Ishikawa (cell line): ENCODE results near the gene CCDC51.

Source experiments
- CEBPB ChIP-seq: IDR thresholded peaks from 2 replicates; pipeline ENCODE4 v1.6.1; 2012
- CREB1 ChIP-seq: IDR thresholded peaks from 2 replicates; pipeline ENCODE4 v1.6.1; 2012; ENCODE audit warnings: low read depth
- EGR1 ChIP-seq: IDR thresholded peaks from 2 replicates; pipeline ENCODE4 v1.6.1; 2012
- EP300 ChIP-seq: IDR thresholded peaks from 2 replicates; pipeline ENCODE4 v1.6.1; 2012; ENCODE audit warnings: borderline replicate concordance
- FOXM1 ChIP-seq: IDR thresholded peaks from 2 replicates; pipeline ENCODE4 v1.6.1; 2012; ENCODE audit warnings: low read depth, borderline replicate concordance
- NFIC ChIP-seq: IDR thresholded peaks from 2 replicates; pipeline ENCODE4 v1.6.1; 2012
- RAD21 ChIP-seq: IDR thresholded peaks from 2 replicates; pipeline ENCODE4 v1.6.1; 2012; ENCODE audit warnings: low read depth
- TAF1 ChIP-seq: IDR thresholded peaks from 2 replicates; pipeline ENCODE4 v1.6.1; 2012; ENCODE audit warnings: low read depth, mild to moderate bottlenecking
- TCF12 ChIP-seq: IDR thresholded peaks from 2 replicates; pipeline ENCODE4 v1.6.1; 2012; ENCODE audit warnings: low read depth
- TEAD4 ChIP-seq: IDR thresholded peaks from 2 replicates; pipeline ENCODE4 v1.6.1; 2012
- USF1 ChIP-seq: IDR thresholded peaks from 2 replicates; pipeline ENCODE4 v1.6.1; 2012
- YY1 ChIP-seq: IDR thresholded peaks from 2 replicates; pipeline ENCODE4 v1.6.1; 2012; ENCODE audit warnings: low read depth
- ZBTB7A ChIP-seq: IDR thresholded peaks from 2 replicates; pipeline ENCODE4 v1.6.1; 2012; ENCODE audit warnings: low read depth
- TF ChIP-seq, protein P1 (sequence below): IDR thresholded peaks from 2 replicates; pipeline ENCODE4 v1.6.1; 2012; ENCODE audit warnings: low read depth, mild to moderate bottlenecking
- TF ChIP-seq, protein P2 (sequence below): IDR thresholded peaks from 2 replicates; pipeline ENCODE4 v1.6.1; 2012

The CCDC51 gene

DNA sequence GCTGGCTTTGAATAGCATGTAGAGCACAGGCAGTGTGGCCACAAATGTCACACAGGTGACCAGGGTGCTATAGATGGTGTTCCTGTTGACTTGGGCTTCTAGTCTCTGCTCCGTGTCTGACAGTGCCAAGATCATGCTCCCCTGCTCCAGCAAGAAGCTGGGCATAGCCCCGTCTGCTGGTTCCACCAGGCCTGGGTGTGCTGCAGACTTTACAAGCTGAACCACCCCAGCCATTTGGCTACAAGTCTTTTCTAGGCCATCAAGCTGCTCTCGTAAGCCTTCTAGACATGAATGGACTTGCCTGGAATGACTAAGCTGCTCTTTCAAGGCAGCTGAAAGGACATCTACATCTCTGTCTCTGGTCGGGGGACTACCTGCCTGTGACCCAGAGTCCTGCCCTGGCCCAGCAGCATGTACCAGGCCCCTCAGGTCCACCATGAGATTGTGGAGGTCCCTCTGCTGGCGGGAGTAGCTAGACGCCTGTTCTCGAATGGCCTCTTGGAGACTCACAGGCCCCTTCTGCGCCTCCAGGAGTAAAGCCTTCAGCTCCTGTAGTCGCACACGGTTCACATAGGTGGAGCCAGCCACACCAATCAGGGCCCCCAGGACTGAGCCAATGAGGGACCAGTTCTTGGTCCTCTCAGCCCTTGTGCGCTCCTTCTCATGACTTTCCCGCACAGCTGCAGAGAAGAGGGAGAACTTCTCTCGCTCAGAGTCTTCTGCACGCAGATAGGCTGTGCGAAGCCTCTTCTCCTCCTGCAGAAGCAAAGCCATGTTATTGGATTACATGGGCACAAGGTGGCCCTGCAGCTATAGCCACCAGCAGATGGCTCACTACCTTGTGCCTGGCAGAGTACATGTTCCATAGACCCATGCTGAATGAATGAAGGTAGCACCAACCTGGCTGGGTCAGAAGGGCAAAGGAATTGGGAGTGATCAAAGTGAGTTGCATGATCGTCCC, 7.2 kb downstream of the CCDC51 start:
- TF ChIP-seq USF1 (no peak), EGR1 (no peak), CEBPB (no peak)

GRCh38 chr3:48431224-48432029, 8.5 kb downstream of the CCDC51 start:
- no peak for TF ChIP-seq NFIC
- no peak for TF ChIP-seq ZBTB7A
- TF ChIP-seq, protein P1, sequence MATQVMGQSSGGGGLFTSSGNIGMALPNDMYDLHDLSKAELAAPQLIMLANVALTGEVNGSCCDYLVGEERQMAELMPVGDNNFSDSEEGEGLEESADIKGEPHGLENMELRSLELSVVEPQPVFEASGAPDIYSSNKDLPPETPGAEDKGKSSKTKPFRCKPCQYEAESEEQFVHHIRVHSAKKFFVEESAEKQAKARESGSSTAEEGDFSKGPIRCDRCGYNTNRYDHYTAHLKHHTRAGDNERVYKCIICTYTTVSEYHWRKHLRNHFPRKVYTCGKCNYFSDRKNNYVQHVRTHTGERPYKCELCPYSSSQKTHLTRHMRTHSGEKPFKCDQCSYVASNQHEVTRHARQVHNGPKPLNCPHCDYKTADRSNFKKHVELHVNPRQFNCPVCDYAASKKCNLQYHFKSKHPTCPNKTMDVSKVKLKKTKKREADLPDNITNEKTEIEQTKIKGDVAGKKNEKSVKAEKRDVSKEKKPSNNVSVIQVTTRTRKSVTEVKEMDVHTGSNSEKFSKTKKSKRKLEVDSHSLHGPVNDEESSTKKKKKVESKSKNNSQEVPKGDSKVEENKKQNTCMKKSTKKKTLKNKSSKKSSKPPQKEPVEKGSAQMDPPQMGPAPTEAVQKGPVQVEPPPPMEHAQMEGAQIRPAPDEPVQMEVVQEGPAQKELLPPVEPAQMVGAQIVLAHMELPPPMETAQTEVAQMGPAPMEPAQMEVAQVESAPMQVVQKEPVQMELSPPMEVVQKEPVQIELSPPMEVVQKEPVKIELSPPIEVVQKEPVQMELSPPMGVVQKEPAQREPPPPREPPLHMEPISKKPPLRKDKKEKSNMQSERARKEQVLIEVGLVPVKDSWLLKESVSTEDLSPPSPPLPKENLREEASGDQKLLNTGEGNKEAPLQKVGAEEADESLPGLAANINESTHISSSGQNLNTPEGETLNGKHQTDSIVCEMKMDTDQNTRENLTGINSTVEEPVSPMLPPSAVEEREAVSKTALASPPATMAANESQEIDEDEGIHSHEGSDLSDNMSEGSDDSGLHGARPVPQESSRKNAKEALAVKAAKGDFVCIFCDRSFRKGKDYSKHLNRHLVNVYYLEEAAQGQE, result no peak
- no peak for TF ChIP-seq YY1
- no peak for TF ChIP-seq USF1
- no peak for TF ChIP-seq RAD21
- no peak for TF ChIP-seq EGR1
- no peak for TF ChIP-seq EP300
- TF ChIP-seq TEAD4, result no peak
- TF ChIP-seq TAF1, result no peak
- TF ChIP-seq TCF12, result no peak

DNA sequence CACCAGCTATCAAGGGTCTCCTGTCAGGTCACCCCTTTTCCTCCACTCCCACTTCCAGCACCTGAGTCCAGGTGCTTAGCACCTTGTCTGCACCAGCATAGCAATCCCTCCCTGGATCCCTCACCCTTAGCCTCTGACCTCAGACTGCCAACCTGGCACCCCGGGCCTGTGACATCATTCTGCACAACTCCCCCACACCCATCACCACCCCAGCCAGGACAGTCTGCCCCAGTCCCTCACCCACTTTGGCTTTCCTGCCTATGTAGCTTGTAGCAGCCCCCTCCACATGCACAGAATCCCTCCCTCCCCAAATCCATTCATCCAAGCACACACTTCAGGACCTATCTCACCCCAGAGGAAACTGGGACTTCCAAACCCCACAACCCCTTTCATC, 9.2 kb downstream of the CCDC51 start:
- TF ChIP-seq ZBTB7A, result no peak
- TF ChIP-seq EGR1, result no peak
- no peak for TF ChIP-seq CREB1
- TF ChIP-seq, protein P2, sequence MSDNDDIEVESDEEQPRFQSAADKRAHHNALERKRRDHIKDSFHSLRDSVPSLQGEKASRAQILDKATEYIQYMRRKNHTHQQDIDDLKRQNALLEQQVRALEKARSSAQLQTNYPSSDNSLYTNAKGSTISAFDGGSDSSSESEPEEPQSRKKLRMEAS, result no peak
- TF ChIP-seq CEBPB, result no peak
- no peak for TF ChIP-seq USF1
- no peak for TF ChIP-seq NFIC
- no peak for TF ChIP-seq YY1

GRCh38 chr3:48429960-48430707, 9.8 kb downstream of the CCDC51 start, which contains the start of gene PLXNB1:
TSS of gene PLXNB1 (minus strand) at chr3:48430086. CDS start at chr3:48424611, 5,475 bp downstream.
- TF ChIP-seq, protein P2, result peak; percentile 55; the same call in 1 of the 2 replicates
- TF ChIP-seq ZBTB7A (peak; percentile 86; the same call in 1 of the 2 replicates), EGR1 (no peak), CEBPB (peak; percentile 95), TAF1 (peak; percentile 56; the same call in 1 of the 2 replicates), NFIC (peak; percentile 6; the same call in 1 of the 2 replicates), CREB1 (no peak), YY1 (no peak), EP300 (peak; percentile 53; the same call in 1 of the 2 replicates), TCF12 (peak; percentile 54; the same call in 1 of the 2 replicates), TEAD4 (0 out of 2 replicates have a peak, but pooled peaks have one; percentile 8), RAD21 (no peak; the same call in 1 of the 2 replicates), USF1 (no peak), FOXM1 (no peak)
- TF ChIP-seq, protein P1, result no peak
